SK-N-SH treated with all-trans-retinoic acid at 6 μM for 48 hours (cell line): Measurements from ENCODE around the gene CMTM7.

ENCODE experiments used
- ATAC-seq: fragments of 200-7000 bp; cut with Tn5 transposase; 3 replicates; pipeline ENCODE4 v1.9.1; 2020; ENCODE audit warnings: mild to moderate bottlenecking, moderate library complexity
- ARNTL ChIP-seq: fragments of 450-650 bp; formaldehyde crosslinking; IDR thresholded peaks from 2 replicates; pipeline ENCODE4 v1.5.0; 2020; ENCODE audit warnings: low read depth, mild to moderate bottlenecking, moderate library complexity, borderline replicate concordance
- BACH2 ChIP-seq: fragments of 250-450 bp; sonication (Bioruptor Pico); IDR thresholded peaks from 2 replicates; pipeline ENCODE4 v1.9.0; 2021; ENCODE audit warnings: mild to moderate bottlenecking, borderline replicate concordance
- CSDC2 ChIP-seq: fragments of 250-450 bp; sonication (Bioruptor Pico); IDR thresholded peaks from 2 replicates; pipeline ENCODE4 v1.5.0; 2020; ENCODE audit warnings: mild to moderate bottlenecking, moderate library complexity
- ESRRG ChIP-seq: fragments of 250-450 bp; sonication (Bioruptor Pico); IDR thresholded peaks from 2 replicates; pipeline ENCODE4 v1.6.1; 2021; ENCODE audit warnings: mild to moderate bottlenecking
- ISL1 ChIP-seq: fragments of 250-450 bp; sonication (Bioruptor Pico); IDR thresholded peaks from 2 replicates; pipeline ENCODE4 v2.1.2; 2022; ENCODE audit warnings: mild to moderate bottlenecking, moderate library complexity
- OSR1 ChIP-seq: fragments of 250-450 bp; sonication (Bioruptor Pico); IDR thresholded peaks from 2 replicates; pipeline ENCODE4 v1.8.0; 2022; ENCODE audit warnings: moderate library complexity, mild to moderate bottlenecking, inconsistent platforms
- RARB ChIP-seq: fragments of 250-450 bp; sonication (Bioruptor Pico); IDR thresholded peaks from 2 replicates; pipeline ENCODE4 v1.8.0; 2021; ENCODE audit warnings: mild to moderate bottlenecking, moderate library complexity
- SNAI2 ChIP-seq: fragments of 250-450 bp; sonication (Bioruptor Pico); IDR thresholded peaks from 2 replicates; pipeline ENCODE4 v1.5.0; 2020; ENCODE audit warnings: mild to moderate bottlenecking, moderate library complexity
- TCF4 ChIP-seq: fragments of 250-450 bp; sonication (Bioruptor Pico); IDR thresholded peaks from 2 replicates; pipeline ENCODE4 v1.8.0; 2021; ENCODE audit warnings: mild to moderate bottlenecking, moderate library complexity, borderline replicate concordance
- TOX ChIP-seq: fragments of 250-450 bp; sonication (Bioruptor Pico); IDR thresholded peaks from 2 replicates; pipeline ENCODE4 v1.8.0; 2021; ENCODE audit warnings: mild to moderate bottlenecking, moderate library complexity, borderline replicate concordance
- ZC3H10 ChIP-seq: fragments of 250-450 bp; sonication (Bioruptor Pico); IDR thresholded peaks from 2 replicates; pipeline ENCODE4 v1.5.1; 2021; ENCODE audit warnings: mild to moderate bottlenecking, moderate library complexity
- ZFP3 ChIP-seq: fragments of 250-450 bp; sonication (Bioruptor Pico); IDR thresholded peaks from 2 replicates; pipeline ENCODE4 v1.5.0; 2020; ENCODE audit warnings: mild to moderate bottlenecking, moderate library complexity
- ZNF565 ChIP-seq: fragments of 450-650 bp; formaldehyde crosslinking; conservative IDR thresholded peaks from 2 replicates; pipeline ENCODE4 v1.5.0; 2020; ENCODE audit warnings: low read depth, mild to moderate bottlenecking, moderate library complexity
- ZNF70 ChIP-seq: fragments of 450-650 bp; formaldehyde crosslinking; IDR thresholded peaks from 2 replicates; pipeline ENCODE4 v1.5.0; 2020; ENCODE audit warnings: mild to moderate bottlenecking, moderate library complexity
- ZNF8 ChIP-seq: fragments of 450-650 bp; formaldehyde crosslinking; IDR thresholded peaks from 2 replicates; pipeline ENCODE4 v1.5.0; 2020; ENCODE audit warnings: mild to moderate bottlenecking, moderate library complexity
- TF ChIP-seq, protein P1 (sequence below): fragments of 250-450 bp; sonication (Bioruptor Pico); IDR thresholded peaks from 2 replicates; pipeline ENCODE4 v1.8.0; 2020; ENCODE audit warnings: mild to moderate bottlenecking, moderate library complexity, borderline replicate concordance
- TF ChIP-seq, protein P2 (sequence below): fragments of 250-450 bp; sonication (Bioruptor Pico); IDR thresholded peaks from 2 replicates; pipeline ENCODE4 v1.5.1; 2020; ENCODE audit warnings: low read depth, mild to moderate bottlenecking, moderate library complexity
- TF ChIP-seq, protein P3 (sequence below): fragments of 250-450 bp; sonication (Bioruptor Pico); IDR thresholded peaks from 2 replicates; pipeline ENCODE4 v1.5.0; 2020; ENCODE audit warnings: mild to moderate bottlenecking, moderate library complexity
- TF ChIP-seq, protein P4 (sequence below): fragments of 250-450 bp; sonication (Bioruptor Pico); IDR thresholded peaks from 2 replicates; pipeline ENCODE4 v1.8.0; 2021; ENCODE audit warnings: low read depth, mild to moderate bottlenecking, moderate library complexity, borderline replicate concordance

Gene CMTM7

DNA sequence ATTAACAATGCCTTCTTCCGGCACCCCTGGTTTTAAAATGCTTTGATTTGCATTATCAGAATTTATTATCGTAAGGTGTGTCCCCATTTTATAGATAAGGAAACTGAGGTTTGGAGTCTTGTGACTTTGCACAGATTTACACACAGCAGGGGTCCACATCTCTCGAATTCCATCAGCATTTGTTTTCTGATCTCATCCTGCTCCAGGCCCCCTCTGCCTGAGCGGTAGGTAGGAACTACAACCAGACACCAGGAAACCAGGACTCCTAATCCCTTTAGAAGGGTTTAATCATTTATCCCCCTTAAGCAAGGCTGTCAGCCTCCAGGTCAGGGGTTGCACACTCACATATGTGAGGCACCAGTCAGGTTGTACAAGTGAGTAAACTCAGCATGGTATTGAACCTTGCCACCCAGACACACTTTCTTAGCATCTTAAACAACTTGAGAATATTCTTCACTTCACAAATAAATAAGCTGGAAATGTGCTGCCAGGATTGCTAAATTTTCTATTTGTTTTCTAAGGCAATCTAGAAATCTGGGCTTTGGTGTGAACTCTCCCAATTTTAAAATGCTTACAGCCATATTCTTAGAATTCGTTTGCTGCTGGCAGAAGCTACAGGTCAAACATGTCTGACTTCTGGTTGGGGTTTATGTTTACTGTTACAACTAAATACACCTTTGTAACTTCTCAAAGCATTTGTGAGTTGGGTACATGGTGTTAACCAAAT, 31.7 kb upstream of the CMTM7 start:
- TF ChIP-seq OSR1 (CRISPR knock-in tag) (no peak), ESRRG (CRISPR knock-in tag) (no peak), ZC3H10 (CRISPR knock-in tag) (no peak), ZFP3 (CRISPR knock-in tag) (no peak), CSDC2 (no peak)
- TF ChIP-seq, protein P1, sequence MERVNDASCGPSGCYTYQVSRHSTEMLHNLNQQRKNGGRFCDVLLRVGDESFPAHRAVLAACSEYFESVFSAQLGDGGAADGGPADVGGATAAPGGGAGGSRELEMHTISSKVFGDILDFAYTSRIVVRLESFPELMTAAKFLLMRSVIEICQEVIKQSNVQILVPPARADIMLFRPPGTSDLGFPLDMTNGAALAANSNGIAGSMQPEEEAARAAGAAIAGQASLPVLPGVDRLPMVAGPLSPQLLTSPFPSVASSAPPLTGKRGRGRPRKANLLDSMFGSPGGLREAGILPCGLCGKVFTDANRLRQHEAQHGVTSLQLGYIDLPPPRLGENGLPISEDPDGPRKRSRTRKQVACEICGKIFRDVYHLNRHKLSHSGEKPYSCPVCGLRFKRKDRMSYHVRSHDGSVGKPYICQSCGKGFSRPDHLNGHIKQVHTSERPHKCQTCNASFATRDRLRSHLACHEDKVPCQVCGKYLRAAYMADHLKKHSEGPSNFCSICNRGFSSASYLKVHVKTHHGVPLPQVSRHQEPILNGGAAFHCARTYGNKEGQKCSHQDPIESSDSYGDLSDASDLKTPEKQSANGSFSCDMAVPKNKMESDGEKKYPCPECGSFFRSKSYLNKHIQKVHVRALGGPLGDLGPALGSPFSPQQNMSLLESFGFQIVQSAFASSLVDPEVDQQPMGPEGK (CRISPR knock-in tag): no peak
- TF ChIP-seq, protein P2, sequence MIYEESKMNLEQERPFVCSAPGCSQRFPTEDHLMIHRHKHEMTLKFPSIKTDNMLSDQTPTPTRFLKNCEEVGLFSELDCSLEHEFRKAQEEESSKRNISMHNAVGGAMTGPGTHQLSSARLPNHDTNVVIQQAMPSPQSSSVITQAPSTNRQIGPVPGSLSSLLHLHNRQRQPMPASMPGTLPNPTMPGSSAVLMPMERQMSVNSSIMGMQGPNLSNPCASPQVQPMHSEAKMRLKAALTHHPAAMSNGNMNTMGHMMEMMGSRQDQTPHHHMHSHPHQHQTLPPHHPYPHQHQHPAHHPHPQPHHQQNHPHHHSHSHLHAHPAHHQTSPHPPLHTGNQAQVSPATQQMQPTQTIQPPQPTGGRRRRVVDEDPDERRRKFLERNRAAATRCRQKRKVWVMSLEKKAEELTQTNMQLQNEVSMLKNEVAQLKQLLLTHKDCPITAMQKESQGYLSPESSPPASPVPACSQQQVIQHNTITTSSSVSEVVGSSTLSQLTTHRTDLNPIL (CRISPR knock-in tag): no peak
- no peak for ATAC-seq

DNA sequence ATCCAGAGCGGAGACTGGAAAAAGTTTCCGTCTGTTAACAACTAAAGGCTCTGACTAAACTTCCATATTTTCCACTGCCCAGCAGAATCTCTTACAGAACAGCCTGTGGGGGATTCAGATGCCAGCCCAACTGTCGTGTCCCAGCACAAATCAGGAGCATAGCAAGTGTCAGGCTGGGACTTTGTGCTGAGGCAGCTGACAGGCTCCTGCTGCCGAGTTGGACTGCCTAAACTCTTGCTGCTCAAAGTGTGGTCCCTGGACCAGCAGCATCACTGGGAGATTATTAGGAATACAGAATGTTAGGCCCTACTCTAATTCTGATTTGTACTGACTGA, 31.2 kb upstream of the CMTM7 start:
- TF ChIP-seq SNAI2 (CRISPR knock-in tag): no peak
- no peak for TF ChIP-seq RARB
- no peak for TF ChIP-seq ESRRG (CRISPR knock-in tag)
- TF ChIP-seq, protein P3, sequence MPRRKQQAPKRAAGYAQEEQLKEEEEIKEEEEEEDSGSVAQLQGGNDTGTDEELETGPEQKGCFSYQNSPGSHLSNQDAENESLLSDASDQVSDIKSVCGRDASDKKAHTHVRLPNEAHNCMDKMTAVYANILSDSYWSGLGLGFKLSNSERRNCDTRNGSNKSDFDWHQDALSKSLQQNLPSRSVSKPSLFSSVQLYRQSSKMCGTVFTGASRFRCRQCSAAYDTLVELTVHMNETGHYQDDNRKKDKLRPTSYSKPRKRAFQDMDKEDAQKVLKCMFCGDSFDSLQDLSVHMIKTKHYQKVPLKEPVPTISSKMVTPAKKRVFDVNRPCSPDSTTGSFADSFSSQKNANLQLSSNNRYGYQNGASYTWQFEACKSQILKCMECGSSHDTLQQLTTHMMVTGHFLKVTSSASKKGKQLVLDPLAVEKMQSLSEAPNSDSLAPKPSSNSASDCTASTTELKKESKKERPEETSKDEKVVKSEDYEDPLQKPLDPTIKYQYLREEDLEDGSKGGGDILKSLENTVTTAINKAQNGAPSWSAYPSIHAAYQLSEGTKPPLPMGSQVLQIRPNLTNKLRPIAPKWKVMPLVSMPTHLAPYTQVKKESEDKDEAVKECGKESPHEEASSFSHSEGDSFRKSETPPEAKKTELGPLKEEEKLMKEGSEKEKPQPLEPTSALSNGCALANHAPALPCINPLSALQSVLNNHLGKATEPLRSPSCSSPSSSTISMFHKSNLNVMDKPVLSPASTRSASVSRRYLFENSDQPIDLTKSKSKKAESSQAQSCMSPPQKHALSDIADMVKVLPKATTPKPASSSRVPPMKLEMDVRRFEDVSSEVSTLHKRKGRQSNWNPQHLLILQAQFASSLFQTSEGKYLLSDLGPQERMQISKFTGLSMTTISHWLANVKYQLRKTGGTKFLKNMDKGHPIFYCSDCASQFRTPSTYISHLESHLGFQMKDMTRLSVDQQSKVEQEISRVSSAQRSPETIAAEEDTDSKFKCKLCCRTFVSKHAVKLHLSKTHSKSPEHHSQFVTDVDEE (CRISPR knock-in tag): no peak
- no peak for TF ChIP-seq BACH2 (CRISPR knock-in tag)
- TF ChIP-seq ARNTL (CRISPR knock-in tag): no peak
- TF ChIP-seq, protein P2 (CRISPR knock-in tag): no peak
- TF ChIP-seq OSR1 (CRISPR knock-in tag): no peak
- TF ChIP-seq, all 23 proteins: peak for 0
- no peak for ATAC-seq

DNA sequence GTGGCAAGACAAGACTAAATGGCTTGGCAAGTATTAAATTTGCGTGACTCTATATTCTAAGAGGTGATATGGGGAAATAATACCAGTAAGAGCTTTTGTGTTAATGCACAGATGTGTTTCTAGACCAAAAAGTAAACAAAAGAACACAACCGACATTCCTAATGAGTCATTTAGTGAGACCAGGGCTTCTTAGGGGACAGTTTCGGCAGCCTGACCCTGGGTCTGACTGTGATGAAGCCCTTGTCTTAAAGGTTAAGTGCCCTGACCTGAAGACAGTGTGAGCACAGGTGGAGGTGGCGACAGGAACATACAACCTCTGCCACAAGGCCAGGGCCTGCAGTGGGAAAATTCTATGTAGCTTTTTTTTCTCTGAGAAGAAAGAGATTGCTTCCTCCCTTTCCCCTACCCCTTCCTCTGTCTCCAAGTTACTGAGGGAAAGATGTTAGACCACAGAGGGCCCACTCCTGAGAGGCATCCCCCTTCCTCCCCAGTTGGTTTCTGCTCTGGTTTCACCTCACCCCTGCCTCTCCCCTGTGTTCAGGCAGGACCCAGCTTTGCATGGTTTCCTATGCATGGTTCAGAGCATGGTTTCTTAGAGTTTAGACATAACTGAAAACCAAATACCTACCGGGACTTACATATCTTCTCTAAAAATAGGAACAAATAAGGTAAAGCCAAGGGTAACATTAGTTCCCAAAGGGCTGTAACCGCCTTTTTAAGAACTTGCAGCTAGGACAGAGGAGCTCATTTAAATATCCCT, 24.8 kb upstream of the CMTM7 start:
- no peak for ATAC-seq
- TF ChIP-seq, protein P3 (CRISPR knock-in tag): no peak
- TF ChIP-seq TCF4 (CRISPR knock-in tag) (no peak), ARNTL (CRISPR knock-in tag) (no peak), ZNF70 (no peak), BACH2 (CRISPR knock-in tag) (no peak), ESRRG (CRISPR knock-in tag) (no peak), CSDC2 (no peak), ISL1 (CRISPR knock-in tag) (no peak), ZNF565 (CRISPR knock-in tag) (no peak), TOX (CRISPR knock-in tag) (no peak), ZNF8 (CRISPR knock-in tag) (no peak)
- TF ChIP-seq, protein P2 (CRISPR knock-in tag): no peak
- TF ChIP-seq, protein P4, sequence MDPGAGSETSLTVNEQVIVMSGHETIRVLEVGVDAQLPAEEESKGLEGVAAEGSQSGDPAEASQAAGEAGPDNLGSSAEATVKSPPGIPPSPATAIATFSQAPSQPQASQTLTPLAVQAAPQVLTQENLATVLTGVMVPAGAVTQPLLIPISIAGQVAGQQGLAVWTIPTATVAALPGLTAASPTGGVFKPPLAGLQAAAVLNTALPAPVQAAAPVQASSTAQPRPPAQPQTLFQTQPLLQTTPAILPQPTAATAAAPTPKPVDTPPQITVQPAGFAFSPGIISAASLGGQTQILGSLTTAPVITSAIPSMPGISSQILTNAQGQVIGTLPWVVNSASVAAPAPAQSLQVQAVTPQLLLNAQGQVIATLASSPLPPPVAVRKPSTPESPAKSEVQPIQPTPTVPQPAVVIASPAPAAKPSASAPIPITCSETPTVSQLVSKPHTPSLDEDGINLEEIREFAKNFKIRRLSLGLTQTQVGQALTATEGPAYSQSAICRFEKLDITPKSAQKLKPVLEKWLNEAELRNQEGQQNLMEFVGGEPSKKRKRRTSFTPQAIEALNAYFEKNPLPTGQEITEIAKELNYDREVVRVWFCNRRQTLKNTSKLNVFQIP (CRISPR knock-in tag): no peak
- TF ChIP-seq, protein P1 (CRISPR knock-in tag): no peak
- TF ChIP-seq, all 23 proteins: peak for 0
